ENCODE measurements around the gene PIK3R3.

PIK3R3 gene

DNA sequence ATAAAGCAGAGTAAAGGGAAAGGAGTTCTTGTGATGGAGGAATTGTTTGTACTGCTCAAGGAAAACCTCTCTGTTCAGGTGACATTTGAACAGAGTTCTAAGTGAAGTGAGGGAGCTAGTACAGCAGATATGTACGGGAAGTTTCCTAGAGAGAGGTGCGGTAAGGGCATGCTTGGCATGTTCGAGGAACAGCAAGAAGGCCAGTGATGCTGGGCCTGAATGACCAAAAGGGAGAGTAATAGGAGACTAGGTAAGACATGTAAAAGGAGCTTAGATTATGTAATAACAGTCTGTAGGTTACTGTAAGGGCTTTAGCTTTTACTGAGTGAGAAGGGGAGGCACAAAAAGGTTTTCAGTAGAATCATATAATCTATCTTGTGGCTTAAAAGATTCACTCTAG lies 63.9 kb downstream of the PIK3R3 start:
- TF ChIP-seq, protein P1, sequence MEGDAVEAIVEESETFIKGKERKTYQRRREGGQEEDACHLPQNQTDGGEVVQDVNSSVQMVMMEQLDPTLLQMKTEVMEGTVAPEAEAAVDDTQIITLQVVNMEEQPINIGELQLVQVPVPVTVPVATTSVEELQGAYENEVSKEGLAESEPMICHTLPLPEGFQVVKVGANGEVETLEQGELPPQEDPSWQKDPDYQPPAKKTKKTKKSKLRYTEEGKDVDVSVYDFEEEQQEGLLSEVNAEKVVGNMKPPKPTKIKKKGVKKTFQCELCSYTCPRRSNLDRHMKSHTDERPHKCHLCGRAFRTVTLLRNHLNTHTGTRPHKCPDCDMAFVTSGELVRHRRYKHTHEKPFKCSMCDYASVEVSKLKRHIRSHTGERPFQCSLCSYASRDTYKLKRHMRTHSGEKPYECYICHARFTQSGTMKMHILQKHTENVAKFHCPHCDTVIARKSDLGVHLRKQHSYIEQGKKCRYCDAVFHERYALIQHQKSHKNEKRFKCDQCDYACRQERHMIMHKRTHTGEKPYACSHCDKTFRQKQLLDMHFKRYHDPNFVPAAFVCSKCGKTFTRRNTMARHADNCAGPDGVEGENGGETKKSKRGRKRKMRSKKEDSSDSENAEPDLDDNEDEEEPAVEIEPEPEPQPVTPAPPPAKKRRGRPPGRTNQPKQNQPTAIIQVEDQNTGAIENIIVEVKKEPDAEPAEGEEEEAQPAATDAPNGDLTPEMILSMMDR (IDR thresholded peaks at IDR 0.05), result no peak

DNA sequence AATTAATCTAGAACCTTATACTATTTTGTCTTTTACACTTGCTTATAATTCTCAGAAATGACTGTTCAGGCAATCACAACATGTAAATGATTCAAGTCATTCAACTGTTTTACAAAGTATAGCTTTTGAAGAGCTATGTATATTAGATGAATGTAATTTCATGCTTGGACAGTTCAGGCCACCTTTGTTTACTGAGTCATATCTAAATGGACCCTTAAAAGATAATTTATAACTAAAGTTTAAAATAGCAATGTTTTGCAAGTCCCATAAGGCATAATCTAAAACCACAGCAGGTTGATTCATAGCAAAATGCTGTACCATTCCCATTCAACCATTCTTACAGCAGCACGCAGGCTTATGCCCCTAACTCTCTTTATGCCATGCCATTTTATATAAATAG lies 64.8 kb downstream of the PIK3R3 start:
- TF ChIP-seq, protein P1 (IDR thresholded peaks at IDR 0.05), result no peak

DNA sequence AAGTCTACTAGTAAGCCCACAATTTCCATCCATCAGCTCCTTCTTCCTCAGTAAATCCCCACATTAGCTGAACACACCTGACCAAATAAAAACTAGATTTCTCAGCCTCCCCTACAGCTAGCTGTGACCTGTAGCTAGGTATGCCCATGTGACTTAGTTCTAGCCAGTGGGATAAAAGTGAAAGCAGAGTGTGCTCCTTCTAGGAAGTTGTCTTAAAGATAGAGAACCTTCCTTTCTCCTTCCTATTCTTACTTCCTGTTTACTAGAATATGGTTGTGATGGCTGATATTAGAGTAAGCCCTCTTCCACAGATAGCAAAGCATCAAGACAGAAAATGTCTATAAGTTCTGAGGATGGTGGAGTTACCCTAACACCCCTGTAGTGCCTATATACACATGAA lies 67.0 kb downstream of the PIK3R3 start:
- TF ChIP-seq, protein P1 (IDR thresholded peaks at IDR 0.05), result no peak

DNA sequence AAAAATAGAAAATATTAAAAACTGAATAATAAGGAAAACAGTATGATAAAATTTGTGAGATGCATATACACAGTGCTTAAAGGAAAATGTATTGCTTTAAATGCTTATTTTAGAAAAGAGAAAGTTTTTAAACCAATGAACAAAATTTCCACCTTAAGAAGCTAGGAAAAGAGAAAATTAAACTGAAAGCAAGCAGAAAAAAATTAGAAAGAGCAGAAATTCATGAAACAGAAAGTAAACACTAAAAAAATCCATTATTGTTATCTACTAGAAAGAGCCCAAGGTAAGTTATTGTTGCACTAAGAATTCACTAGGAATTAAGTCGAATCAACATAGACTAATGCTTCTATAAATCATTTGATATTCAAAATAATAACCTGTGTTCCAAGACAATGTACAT lies 67.7 kb downstream of the PIK3R3 start:
- TF ChIP-seq, protein P1 (IDR thresholded peaks at IDR 0.05), result no peak

DNA sequence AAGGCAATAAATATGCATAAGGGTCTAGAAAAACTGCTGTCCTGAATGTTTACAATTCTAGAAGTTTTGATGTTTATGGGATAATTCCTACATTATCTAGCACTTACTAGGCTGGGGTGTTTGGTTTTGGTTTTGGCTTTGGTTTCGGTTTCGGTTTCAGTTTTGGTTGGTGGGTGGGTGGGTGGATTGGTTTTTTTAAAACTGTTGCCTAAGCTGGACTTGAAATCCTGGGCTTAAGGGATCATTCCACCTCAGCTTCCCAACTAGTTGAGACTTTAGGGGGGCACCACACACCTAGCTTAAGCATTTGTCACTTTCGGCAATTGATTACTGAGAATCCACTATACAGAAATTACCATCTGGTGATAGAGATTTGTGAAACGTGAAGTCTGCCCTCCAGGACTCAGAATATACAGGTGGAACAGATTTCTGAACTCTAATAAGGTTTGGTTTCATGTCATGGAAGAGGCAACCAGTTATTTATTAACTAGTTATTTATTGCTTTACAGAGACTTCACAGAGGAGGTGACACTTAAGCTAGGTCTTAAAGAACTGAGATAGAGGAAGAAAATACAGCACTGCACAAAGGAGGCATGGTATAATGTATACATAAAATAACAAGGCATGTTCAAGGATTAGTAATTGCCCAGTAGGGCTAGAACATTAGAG lies 69.6 kb downstream of the PIK3R3 start:
- TF ChIP-seq, protein P1 (IDR thresholded peaks at IDR 0.05), result no peak

DNA sequence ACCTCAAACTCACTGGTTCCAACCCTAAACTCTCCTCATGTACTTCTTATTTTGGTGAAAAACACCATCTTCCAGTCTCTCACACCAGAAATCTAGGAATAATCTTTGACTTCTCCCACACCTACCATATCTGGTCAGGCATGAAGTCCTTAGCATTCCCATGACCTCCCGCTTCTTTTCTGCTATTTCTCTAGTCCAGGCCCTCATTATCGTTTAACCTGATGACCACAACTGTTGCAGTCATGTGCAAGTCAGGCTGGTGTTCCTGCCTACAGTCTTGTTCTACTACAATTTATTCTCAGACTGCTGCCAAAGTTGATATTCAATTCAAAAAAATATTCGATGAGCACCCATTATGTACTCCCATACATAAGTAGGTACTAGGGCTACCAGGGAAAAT lies 71.3 kb downstream of the PIK3R3 start:
- TF ChIP-seq, protein P1 (IDR thresholded peaks at IDR 0.05), result no peak

DNA sequence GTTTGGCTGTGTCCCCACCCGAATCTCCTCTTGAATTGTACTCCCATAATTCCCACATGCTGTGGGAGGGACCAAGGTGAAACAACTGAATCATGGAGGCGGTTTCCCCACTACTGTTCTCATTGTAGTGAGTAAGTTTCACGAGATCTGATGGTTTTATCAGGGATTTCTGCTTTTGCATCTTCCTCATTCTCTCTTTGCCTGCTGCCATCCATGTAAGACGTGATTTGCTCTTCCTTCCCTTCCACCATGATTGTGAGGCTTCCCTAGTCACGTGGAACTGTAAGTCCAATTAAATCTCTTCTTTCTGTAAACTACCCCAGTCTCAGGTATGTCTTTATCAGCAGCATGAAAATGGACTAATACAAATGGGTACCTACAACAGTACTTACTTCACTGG lies 73.5 kb downstream of the PIK3R3 start:
- TF ChIP-seq, protein P1 (IDR thresholded peaks at IDR 0.05), result no peak

DNA sequence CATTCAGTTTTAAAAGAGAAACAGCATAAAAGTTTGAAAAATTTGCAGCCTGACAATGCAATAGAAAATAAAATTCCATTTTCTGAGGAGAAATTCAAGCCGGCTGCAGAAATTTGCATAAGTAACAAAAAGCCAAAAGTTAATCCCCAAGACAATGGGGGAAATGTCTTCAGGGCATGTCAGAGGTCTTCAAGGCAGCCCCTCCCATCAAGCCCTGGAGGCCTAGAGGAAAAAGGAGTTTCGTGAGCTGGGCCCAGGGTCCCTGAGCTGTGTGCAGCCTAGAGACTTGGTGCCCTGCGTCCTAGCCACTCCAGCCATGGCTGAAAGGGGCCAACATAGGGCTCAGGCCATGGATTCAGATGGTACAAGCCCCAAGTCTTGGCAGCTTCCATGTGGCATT lies 74.6 kb downstream of the PIK3R3 start:
- TF ChIP-seq, protein P1 (IDR thresholded peaks at IDR 0.05), result no peak
